Osteocyte (in vitro differentiated cells): ENCODE measurements around the gene KAZN. TPM values are rescaled to one million over a fixed set of nuclear protein-coding genes. Genes with fewer than 3 reads are reported as not detected.
A peak's percentile ranks its signal among the peaks of the same experiment; 100 is the strongest.

ENCODE experiments used
- DNase-seq: peaks from one replicate; pipeline ENCODE4 v3.0.0; 2021; ENCODE audit warnings: mixed read lengths; ENCODE audit not compliant: unreplicated experiment; ENCODE audit errors: extremely low spot score
- H3K27ac Mint-ChIP-seq: one replicate; pipeline ENCODE4 v1.8.0; 2021; ENCODE audit warnings: mild to moderate bottlenecking, mixed read lengths; ENCODE audit not compliant: unreplicated experiment
- H3K27me3 Mint-ChIP-seq: one replicate; pipeline ENCODE4 v1.8.0; 2021; ENCODE audit warnings: mixed read lengths; ENCODE audit not compliant: unreplicated experiment
- H3K36me3 Mint-ChIP-seq: one replicate; pipeline ENCODE4 v1.8.0; 2021; ENCODE audit warnings: mixed read lengths; ENCODE audit not compliant: unreplicated experiment
- H3K4me1 Mint-ChIP-seq: one replicate; pipeline ENCODE4 v1.8.0; 2021; ENCODE audit warnings: mixed read lengths; ENCODE audit not compliant: unreplicated experiment
- H3K4me3 Mint-ChIP-seq: one replicate; pipeline ENCODE4 v1.8.0; 2021; ENCODE audit warnings: mild to moderate bottlenecking, moderate library complexity, mixed read lengths; ENCODE audit not compliant: unreplicated experiment
- H3K9me3 Mint-ChIP-seq: one replicate; pipeline ENCODE4 v1.8.0; 2021; ENCODE audit warnings: mixed read lengths; ENCODE audit not compliant: unreplicated experiment
- total RNA-seq: library from RNA; stranded (reverse); gene quantifications from 2 replicates; pipeline ENCODE4 v1.2.1, GENCODE V29; 2021
- TF ChIP-seq, protein P1 (sequence below): fragments of 200-600 bp; sonication (generic); IDR thresholded peaks from 2 replicates; pipeline ENCODE4 v1.5.0; 2021; ENCODE audit warnings: antibody characterized with exemption, mild to moderate bottlenecking, moderate library complexity

KAZN gene
- total RNA-seq, 1 donor from 2014 or later, result 47.1 TPM

DNA sequence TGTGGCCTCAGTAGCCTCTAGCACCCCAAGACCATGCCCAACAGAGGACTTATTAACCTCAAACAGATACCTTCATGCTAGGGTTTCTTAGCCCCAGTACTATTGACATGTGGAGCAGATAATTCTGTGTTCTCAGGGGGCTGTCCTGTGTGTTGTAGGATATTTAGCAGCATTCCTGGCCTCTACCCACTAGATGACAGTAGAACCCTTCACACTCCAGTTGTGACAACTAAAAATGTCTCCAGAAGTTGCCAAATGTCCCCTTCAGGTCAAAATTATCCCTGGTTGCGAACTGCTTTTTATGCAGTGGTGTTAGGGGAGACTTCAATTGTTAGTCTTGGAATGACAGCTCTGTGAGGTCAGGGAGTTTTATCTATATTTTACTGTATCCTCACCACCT is 8.1 kb downstream of the KAZN start:
- H3K27ac Mint-ChIP-seq, result no peak overlapping the region
- no peaks in the 10 kb centered on the region for H3K36me3 Mint-ChIP-seq

DNA sequence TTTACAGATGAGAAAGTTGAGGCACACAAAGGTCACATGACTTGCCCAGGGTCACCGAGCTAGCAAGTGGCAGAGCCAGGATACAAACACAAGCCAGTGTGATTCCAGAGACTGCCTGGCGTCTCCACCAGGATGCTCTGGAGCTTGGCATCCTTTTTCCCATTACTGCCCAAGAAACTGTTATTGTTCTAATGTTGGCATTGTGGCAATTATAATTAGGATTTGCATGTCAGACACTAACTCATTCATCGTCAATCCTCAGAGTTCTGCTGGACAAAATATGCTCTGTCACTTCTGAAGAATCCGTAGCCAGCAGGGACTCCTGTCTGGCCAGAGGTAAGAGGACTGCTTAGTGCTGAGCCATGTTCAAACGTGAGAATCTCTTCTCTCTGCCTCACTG is 8.8 kb downstream of the KAZN start:
- no peak for DNase-seq
- no peaks in the 10 kb centered on the region for H3K4me1 Mint-ChIP-seq
- no peak overlapping the region for H3K4me3 Mint-ChIP-seq
- H3K27ac Mint-ChIP-seq, result no peak overlapping the region
- no peaks in the 10 kb centered on the region for H3K9me3 Mint-ChIP-seq
- H3K36me3 Mint-ChIP-seq, result no peaks in the 10 kb centered on the region
- TF ChIP-seq, protein P1, sequence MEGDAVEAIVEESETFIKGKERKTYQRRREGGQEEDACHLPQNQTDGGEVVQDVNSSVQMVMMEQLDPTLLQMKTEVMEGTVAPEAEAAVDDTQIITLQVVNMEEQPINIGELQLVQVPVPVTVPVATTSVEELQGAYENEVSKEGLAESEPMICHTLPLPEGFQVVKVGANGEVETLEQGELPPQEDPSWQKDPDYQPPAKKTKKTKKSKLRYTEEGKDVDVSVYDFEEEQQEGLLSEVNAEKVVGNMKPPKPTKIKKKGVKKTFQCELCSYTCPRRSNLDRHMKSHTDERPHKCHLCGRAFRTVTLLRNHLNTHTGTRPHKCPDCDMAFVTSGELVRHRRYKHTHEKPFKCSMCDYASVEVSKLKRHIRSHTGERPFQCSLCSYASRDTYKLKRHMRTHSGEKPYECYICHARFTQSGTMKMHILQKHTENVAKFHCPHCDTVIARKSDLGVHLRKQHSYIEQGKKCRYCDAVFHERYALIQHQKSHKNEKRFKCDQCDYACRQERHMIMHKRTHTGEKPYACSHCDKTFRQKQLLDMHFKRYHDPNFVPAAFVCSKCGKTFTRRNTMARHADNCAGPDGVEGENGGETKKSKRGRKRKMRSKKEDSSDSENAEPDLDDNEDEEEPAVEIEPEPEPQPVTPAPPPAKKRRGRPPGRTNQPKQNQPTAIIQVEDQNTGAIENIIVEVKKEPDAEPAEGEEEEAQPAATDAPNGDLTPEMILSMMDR, result no peak
- H3K27me3 Mint-ChIP-seq, result peaks cover 7% of the 10 kb centered on the region

More for the DNA sequence above, 8.1 kb downstream of the KAZN start:
- TF ChIP-seq, protein P1, result peak; percentile 29
- Mint-ChIP-seq H3K27me3 (peaks cover 13% of the 10 kb centered on the region), H3K4me3 (no peak overlapping the region), H3K9me3 (no peaks in the 10 kb centered on the region), H3K4me1 (peaks cover 3% of the 10 kb centered on the region)
- no peak for DNase-seq

DNA sequence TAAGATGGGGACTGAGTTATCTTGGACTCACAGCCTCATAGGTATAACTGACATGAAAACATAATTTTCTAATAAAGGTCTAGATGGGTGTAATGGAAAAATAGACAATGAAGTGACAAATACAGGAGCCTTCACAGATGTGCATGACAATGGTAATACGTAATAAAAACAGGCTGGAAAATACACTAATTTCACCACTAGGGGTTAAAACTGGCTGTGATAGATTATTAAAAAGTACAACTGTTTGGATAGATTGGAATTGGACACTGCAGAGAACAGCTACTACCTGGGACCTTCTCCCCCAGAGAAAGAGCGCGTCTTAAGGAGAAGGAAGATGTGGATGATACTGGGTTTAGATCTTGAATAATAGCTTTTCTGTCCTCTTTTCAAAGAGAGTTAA is 9.8 kb downstream of the KAZN start:
- H3K27ac Mint-ChIP-seq, result no peak overlapping the region
- TF ChIP-seq, protein P1, result no peak

DNA sequence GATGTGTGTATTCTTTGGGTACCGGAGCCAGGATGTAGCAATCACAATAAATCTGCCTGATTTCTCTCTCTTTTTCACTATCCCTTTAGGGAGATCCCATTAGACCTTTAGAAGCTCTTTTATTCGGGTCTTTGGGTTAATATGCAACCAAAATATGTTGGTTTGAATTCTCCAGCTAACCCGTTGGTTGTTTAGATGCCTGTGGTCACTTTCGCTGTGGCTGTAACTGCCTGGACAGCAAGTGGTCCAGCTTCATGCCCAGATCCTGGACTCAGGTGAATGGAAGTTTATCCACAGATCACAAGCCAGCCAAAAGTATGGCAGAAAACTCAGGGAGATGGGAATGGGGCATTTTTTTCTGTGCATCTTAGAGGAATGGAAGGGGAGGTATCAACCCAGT is 12.3 kb downstream of the KAZN start:
- Mint-ChIP-seq H3K27me3 (no peaks in the 10 kb centered on the region), H3K4me3 (no peak overlapping the region), H3K27ac (no peak overlapping the region), H3K4me1 (no peaks in the 10 kb centered on the region), H3K9me3 (no peaks in the 10 kb centered on the region), H3K36me3 (no peaks in the 10 kb centered on the region)
- TF ChIP-seq, protein P1, result no peak
- DNase-seq, result no peak

More for the DNA sequence above, 9.8 kb downstream of the KAZN start:
- Mint-ChIP-seq H3K27me3 (no peaks in the 10 kb centered on the region), H3K4me3 (no peak overlapping the region), H3K9me3 (no peaks in the 10 kb centered on the region), H3K4me1 (no peaks in the 10 kb centered on the region), H3K36me3 (no peaks in the 10 kb centered on the region)
- no peak for DNase-seq

DNA sequence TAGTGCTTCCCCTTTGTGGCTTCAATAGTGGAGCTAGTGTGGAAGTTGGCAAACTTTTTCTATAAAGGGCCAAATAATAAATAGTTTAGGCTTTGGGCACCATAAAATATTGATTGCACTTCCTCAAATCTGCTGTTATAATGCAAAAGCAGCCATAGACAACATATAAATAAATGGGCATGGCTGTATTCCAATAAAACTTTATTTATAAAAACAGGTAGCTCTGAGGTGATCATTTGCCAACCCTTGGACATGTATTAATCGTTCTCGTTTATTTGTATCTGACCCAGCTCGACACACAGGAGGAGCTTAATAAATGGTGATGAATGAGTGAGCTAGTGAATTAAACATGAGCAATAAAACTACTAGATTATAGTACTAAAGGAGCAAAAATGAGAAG is 13.3 kb downstream of the KAZN start:
- Mint-ChIP-seq H3K9me3 (no peaks in the 10 kb centered on the region), H3K27me3 (no peaks in the 10 kb centered on the region), H3K4me1 (no peaks in the 10 kb centered on the region), H3K4me3 (no peak overlapping the region), H3K27ac (no peak overlapping the region), H3K36me3 (no peaks in the 10 kb centered on the region)
- TF ChIP-seq, protein P1, result no peak
- DNase-seq, result no peak
